Activated gamma-delta T cell treated with anti-CD3 and anti-CD28 coated beads, Interleukin-2, amount 50 U/mL, for 16 hours (primary cell): ENCODE results near the gene NYAP2.

Experiments used
- DNase-seq: peaks from one replicate; pipeline ENCODE4 v3.0.0-alpha.2; 2020; ENCODE audit warnings: low read depth

Gene NYAP2

GRCh38 chr2:225486236-225486635, 86.7 kb downstream of the NYAP2 start:
- DNase-seq = no peak

GRCh38 chr2:225487878-225488416, 88.4 kb downstream of the NYAP2 start:
- no peak for DNase-seq

GRCh38 chr2:225488743-225489142, 89.2 kb downstream of the NYAP2 start:
- DNase-seq = no peak

- no peak for DNase-seq
Observed at GRCh38 chr2:225493420-225494099, 94.0 kb downstream of the NYAP2 start.

GRCh38 chr2:225494100-225494459, 94.6 kb downstream of the NYAP2 start:
- DNase-seq = no peak

- DNase-seq = no peak
Observed at GRCh38 chr2:225495706-225496105, 96.2 kb downstream of the NYAP2 start.

- DNase-seq = no peak
Observed at GRCh38 chr2:225496568-225496967, 97.1 kb downstream of the NYAP2 start.

- no peak for DNase-seq
Observed at GRCh38 chr2:225497166-225497565, 97.7 kb downstream of the NYAP2 start.

GRCh38 chr2:225501022-225501421, 101.5 kb downstream of the NYAP2 start:
- no peak for DNase-seq

GRCh38 chr2:225502971-225503370, 103.5 kb downstream of the NYAP2 start:
- no peak for DNase-seq

- no peak for DNase-seq
Observed at GRCh38 chr2:225510796-225511195, 111.3 kb downstream of the NYAP2 start.

GRCh38 chr2:225512469-225512868, 113.0 kb downstream of the NYAP2 start:
- no peak for DNase-seq

GRCh38 chr2:225512876-225513540, 113.5 kb downstream of the NYAP2 start:
- no peak for DNase-seq

GRCh38 chr2:225515033-225515432, 115.5 kb downstream of the NYAP2 start:
- no peak for DNase-seq

- no peak for DNase-seq
Observed at GRCh38 chr2:225526760-225527390, 127.4 kb downstream of the NYAP2 start.

GRCh38 chr2:225531559-225531958, 132.0 kb downstream of the NYAP2 start:
- DNase-seq = no peak

- no peak for DNase-seq
Observed at GRCh38 chr2:225532096-225532495, 132.6 kb downstream of the NYAP2 start.

- DNase-seq = no peak
Observed at GRCh38 chr2:225534037-225534436, 134.5 kb downstream of the NYAP2 start.

GRCh38 chr2:225534697-225535096, 135.2 kb downstream of the NYAP2 start:
- DNase-seq = no peak

GRCh38 chr2:225536036-225536435, 136.5 kb downstream of the NYAP2 start:
- no peak for DNase-seq

- no peak for DNase-seq
Observed at GRCh38 chr2:225543626-225544025, 144.1 kb downstream of the NYAP2 start.

GRCh38 chr2:225556461-225556860, 157.0 kb downstream of the NYAP2 start:
- DNase-seq = no peak

- no peak for DNase-seq
Observed at GRCh38 chr2:225558399-225559071, 159.0 kb downstream of the NYAP2 start.
